Measurements from ENCODE around the gene ZPR1.

The ZPR1 gene

DNA sequence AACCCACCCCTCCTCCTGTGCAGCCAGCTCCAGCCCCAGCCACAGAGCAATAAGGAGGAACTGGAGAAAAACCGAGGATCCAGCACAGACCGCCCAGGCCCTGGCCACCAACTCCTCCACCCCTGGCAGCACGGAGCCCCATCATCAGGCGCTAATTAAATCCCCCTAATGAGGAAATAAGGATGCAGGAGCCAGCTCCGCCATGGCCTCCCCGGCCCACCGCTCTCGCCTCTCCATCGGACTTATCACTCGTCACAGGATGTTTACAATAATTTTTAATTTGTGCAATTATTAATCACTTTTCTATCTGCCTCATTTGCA is 57.6 kb downstream of the ZPR1 start:
- TF ChIP-seq, protein P1, sequence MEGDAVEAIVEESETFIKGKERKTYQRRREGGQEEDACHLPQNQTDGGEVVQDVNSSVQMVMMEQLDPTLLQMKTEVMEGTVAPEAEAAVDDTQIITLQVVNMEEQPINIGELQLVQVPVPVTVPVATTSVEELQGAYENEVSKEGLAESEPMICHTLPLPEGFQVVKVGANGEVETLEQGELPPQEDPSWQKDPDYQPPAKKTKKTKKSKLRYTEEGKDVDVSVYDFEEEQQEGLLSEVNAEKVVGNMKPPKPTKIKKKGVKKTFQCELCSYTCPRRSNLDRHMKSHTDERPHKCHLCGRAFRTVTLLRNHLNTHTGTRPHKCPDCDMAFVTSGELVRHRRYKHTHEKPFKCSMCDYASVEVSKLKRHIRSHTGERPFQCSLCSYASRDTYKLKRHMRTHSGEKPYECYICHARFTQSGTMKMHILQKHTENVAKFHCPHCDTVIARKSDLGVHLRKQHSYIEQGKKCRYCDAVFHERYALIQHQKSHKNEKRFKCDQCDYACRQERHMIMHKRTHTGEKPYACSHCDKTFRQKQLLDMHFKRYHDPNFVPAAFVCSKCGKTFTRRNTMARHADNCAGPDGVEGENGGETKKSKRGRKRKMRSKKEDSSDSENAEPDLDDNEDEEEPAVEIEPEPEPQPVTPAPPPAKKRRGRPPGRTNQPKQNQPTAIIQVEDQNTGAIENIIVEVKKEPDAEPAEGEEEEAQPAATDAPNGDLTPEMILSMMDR (IDR thresholded peaks at IDR 0.05; ENCODE audit: low read depth, low read length): no peak
- Histone ChIP-seq H3K4me1 (0 out of 2 replicates have a peak, but pooled peaks cover 3% of the 10 kb centered on the region), H3K36me3 (no peaks in the 10 kb centered on the region), H3K4me3 (ENCODE audit: low read depth, low read length) (no peak overlapping the region), H3K9me3 (no peaks in the 10 kb centered on the region), H3K27me3 (no peaks in the 10 kb centered on the region)
- DNase-seq: no peak

DNA sequence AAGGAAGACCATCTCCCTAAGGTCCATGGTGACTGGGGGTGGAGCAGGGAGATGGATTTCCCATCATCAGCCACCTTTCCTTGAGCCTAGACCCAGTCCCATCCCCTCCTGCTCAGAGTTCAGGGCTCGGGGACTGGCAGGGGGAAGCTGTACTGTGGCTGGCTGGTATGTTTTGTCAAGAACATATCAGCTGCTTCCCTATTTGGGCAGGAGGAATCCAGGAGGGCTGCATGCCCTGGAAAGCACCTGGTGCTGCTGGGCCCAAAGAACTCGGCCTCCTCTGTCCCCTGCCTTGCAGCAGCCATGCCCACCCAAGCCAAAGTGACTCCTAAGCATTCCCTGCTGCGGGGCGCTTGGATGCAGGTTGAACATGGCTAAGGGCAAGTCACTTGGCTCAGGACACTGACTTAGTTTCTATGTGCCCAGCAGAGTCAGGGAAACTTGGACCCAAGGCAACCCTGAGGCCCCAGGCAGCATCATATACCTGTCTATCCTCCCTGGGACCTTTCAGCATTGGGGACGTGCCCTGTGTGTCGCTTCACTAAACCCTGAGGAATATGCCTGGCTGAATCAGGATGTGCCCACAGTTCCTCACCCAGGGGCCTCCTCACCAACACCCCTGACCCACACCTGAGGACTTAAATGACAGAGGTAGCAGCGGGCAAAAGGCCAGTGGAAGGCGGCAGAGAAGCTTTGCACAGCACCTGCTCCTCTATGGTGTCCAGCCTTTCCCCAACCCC is 58.2 kb downstream of the ZPR1 start:
- H3K27me3 ChIP-seq: no peaks in the 10 kb centered on the region
- DNase-seq: no peak
- H3K36me3 ChIP-seq: no peaks in the 10 kb centered on the region
- H3K9me3 ChIP-seq: no peaks in the 10 kb centered on the region
- TF ChIP-seq, protein P1 (IDR thresholded peaks at IDR 0.05; ENCODE audit: low read depth, low read length): no peak
- 0 out of 2 replicates have a peak, but pooled peaks cover 3% of the 10 kb centered on the region for H3K4me1 ChIP-seq
- H3K4me3 ChIP-seq (ENCODE audit: low read depth, low read length): no peak overlapping the region

DNA sequence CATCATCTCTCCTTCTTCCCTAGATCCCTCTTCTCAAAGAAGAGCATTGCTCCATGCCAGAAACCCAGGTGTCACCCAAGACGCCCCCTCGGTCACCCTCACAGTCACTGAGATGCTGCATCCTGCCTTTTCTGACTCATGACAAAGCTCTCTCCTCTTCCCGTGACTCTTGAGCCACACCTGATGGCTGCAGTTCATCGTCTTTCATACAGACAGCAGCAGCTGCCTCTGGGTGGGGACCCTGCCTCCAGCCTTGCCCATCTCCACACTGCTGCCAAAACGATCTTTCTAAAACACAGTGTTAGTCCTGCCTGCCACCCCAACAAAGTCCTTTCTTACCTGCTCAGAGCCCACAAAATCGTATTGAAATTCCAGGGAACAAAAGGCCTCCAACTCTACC is 59.8 kb downstream of the ZPR1 start:
- no peak for DNase-seq
- H3K4me3 ChIP-seq (ENCODE audit: low read depth, low read length): no peak overlapping the region
- TF ChIP-seq, protein P1 (IDR thresholded peaks at IDR 0.05; ENCODE audit: low read depth, low read length): no peak
- H3K36me3 ChIP-seq: no peaks in the 10 kb centered on the region
- H3K9me3 ChIP-seq: no peaks in the 10 kb centered on the region
- H3K27me3 ChIP-seq: no peaks in the 10 kb centered on the region
- H3K4me1 ChIP-seq: 0 out of 2 replicates have a peak, but pooled peaks cover 3% of the 10 kb centered on the region

DNA sequence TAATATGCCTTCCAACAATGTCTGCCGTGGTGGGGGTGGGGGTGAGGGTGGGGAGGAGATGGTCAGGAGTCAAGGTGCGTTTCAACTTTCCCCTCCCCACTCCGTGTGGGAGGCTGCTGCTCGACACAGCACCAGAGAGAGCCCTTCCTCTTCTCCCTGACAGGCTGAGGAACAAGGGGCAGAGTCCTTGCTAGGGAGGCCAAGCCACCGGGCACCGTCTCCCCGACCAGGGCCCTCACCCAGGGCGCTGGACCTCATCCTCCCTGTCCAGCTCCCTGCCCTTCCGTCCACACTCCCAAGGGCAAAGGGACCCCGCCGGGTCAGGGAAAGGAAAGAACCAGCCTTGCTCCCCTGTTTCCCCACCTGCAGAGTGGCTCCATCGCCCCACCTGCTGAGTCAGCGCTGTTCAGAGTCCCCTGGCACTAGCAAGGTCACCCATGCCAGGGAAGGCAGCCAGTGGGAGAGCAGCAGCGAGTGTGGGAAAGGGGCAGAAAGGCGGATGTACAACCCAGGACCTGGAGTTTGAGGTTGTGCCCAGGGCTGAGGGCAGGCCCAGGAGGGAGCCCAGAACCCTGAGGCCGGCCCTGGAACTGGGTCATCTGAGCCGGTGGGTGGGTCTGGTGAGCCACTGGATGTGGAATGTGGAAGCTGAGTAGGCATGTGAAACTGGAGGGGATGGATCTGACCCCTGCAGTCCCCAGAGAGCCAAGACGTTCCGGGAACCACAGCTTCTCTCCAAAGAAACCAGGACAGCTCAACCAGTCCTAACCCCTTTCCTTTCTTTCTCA is 62.2 kb downstream of the ZPR1 start:
- Histone ChIP-seq H3K9me3 (no peaks in the 10 kb centered on the region), H3K4me1 (no peaks in the 10 kb centered on the region), H3K4me3 (ENCODE audit: low read depth, low read length) (no peak overlapping the region), H3K36me3 (no peaks in the 10 kb centered on the region), H3K27me3 (no peaks in the 10 kb centered on the region)
- TF ChIP-seq, protein P1 (IDR thresholded peaks at IDR 0.05; ENCODE audit: low read depth, low read length): no peak
- no peak for DNase-seq

DNA sequence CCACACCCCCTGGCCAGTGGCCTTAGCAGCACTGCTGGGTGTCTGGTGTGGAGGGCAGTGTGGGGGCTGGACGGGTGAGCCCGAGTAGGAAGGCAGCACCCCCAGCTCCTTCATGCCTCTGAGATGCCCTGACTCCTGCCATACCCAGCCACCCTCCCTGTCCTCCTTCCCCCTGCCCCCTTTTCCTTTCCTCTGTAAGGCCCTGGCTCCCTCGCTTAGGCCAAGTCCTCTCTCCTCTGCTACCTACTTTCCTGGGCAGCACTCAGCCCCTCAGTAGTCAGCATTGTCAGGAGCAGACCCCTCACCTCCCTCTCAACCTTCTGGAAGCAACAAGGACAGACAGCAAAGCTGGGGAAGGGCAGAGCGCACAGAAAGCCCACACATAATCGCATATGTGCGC is 63.0 kb downstream of the ZPR1 start:
- no peak for DNase-seq
- Histone ChIP-seq H3K4me1 (no peaks in the 10 kb centered on the region), H3K27me3 (no peaks in the 10 kb centered on the region), H3K4me3 (ENCODE audit: low read depth, low read length) (no peak overlapping the region), H3K36me3 (no peaks in the 10 kb centered on the region), H3K9me3 (no peaks in the 10 kb centered on the region)
- TF ChIP-seq, protein P1 (IDR thresholded peaks at IDR 0.05; ENCODE audit: low read depth, low read length): no peak

Measured in BE2C (cell line).